Measurements from ENCODE around the gene LPCAT1. TPM values are rescaled to one million over a fixed set of nuclear protein-coding genes. Genes with fewer than 3 reads are reported as not detected.

The LPCAT1 gene
- total and polyA plus RNA-seq, 10 of the 15 experiments (the other 5 are each of a cell fraction or from before 2014, with no cell fraction given), result 2.3 to 109 (median 72.7) TPM

- no peak for TF ChIP-seq RELB (IDR thresholded peaks at IDR 0.05; ENCODE audit: low read depth)
- TF ChIP-seq POLR2AphosphoS2 (IDR thresholded peaks at IDR 0.05; ENCODE audit: low read depth, low read length), result no peak
- no peak for TF ChIP-seq TCF3 (IDR thresholded peaks at IDR 0.05; ENCODE audit: borderline replicate concordance, insufficient read depth, low read depth, low read length)
Measured at GRCh38 chr5:1429066-1429465, 94.7 kb downstream of the LPCAT1 start (continued).

GRCh38 chr5:1428107-1428506, 95.7 kb downstream of the LPCAT1 start:
- Histone ChIP-seq H3K4me3 (no peak overlapping the region), H2AFZ (ENCODE audit: control insufficient read depth, low read depth, low read length) (no peak overlapping the region), H3K9ac (ENCODE audit: control insufficient read depth, insufficient read depth, low read length) (no peak overlapping the region), H3K27me3 (replicated peaks in 1 of 2; ENCODE audit: control insufficient read depth in 2 of 2, insufficient read depth in 2 of 2, low read length in 1 of 2) (no peaks in the 10 kb centered on the region), H4K20me1 (ENCODE audit: control insufficient read depth, insufficient read depth) (no peaks in the 10 kb centered on the region; the same call in 1 of the 2 replicates), H3K36me3 (ENCODE audit: control insufficient read depth in 2 of 2, insufficient read depth in 2 of 2, low read length in 1 of 2) (no peaks in the 10 kb centered on the region), H3K27ac (ENCODE audit: control insufficient read depth, insufficient read depth) (no peak overlapping the region), H3K79me2 (ENCODE audit: control insufficient read depth, insufficient read depth, low read length) (no peaks in the 10 kb centered on the region), H3K4me2 (ENCODE audit: control insufficient read depth, insufficient read depth) (no peak overlapping the region), H3K9me3 (replicated peaks; ENCODE audit: control insufficient read depth, insufficient read depth, low read length) (peaks cover 2% of the 10 kb centered on the region), H3K4me1 (ENCODE audit: control insufficient read depth, insufficient read depth, low read length) (no peaks in the 10 kb centered on the region)
- no TSS peak for BruUV-seq (replicated peaks)
- DNase-seq (ENCODE audit: low read depth, low spot score) (no peak), FAIRE-seq (no peak), ATAC-seq (no peak)
- WGBS (ENCODE audit: insufficient coverage, insufficient replicate concordance, low lambda C conversion rate, missing lambda C conversion rate), result 33% methylated on average over 1 of the region's 1 CpG
- SMC1A ChIA-PET (ENCODE audit: uncharacterized antibody, unreplicated experiment), result no interaction called here
- POLR2A ChIA-PET, result no interaction called here
- in situ Hi-C loops (cut with MboI), result no loop called here
- TF ChIP-seq ZNF384 (IDR thresholded peaks at IDR 0.05; ENCODE audit: borderline replicate concordance, low read depth, low read length), result no peak
- no peak for TF ChIP-seq E2F4 (IDR thresholded peaks at IDR 0.05; ENCODE audit: low read depth, low read length)
- no peak for TF ChIP-seq IKZF1 (conservative IDR thresholded peaks at IDR 0.05)
- no peak for TF ChIP-seq ATF7 (IDR thresholded peaks at IDR 0.05; ENCODE audit: low read depth)
- TF ChIP-seq GABPA (IDR thresholded peaks at IDR 0.05; ENCODE audit: low read depth), result no peak
- no peak for TF ChIP-seq EED (IDR thresholded peaks at IDR 0.05; ENCODE audit: low read depth)
- TF ChIP-seq HDAC6 (IDR thresholded peaks at IDR 0.05; ENCODE audit: unreplicated experiment), result no peak
- no peak for TF ChIP-seq IRF3 (IDR thresholded peaks at IDR 0.05)
- no peak for TF ChIP-seq EGR1 (IDR thresholded peaks at IDR 0.05; ENCODE audit: borderline replicate concordance in 1 of 2, low read depth in 2 of 2, low read length in 2 of 2)
- no peak for TF ChIP-seq PBX3 (IDR thresholded peaks at IDR 0.05; ENCODE audit: insufficient replicate concordance, low read depth, low read length)
- no peak for TF ChIP-seq BCLAF1 (IDR thresholded peaks at IDR 0.05)
- TF ChIP-seq TCF12 (IDR thresholded peaks at IDR 0.05; ENCODE audit: low read depth, low read length), result no peak
- CTCF ChIA-PET, result no interaction called here
- intact Hi-C loops (cut with micrococcal nuclease; ENCODE audit: unreplicated experiment), result no loop called here
- RAD21 ChIA-PET (ENCODE audit: unreplicated experiment), result no interaction called here
